ENCODE measurements around the gene RPP21. TPM values are rescaled to one million over a fixed set of nuclear protein-coding genes. Genes with fewer than 3 reads are reported as not detected.
A peak's percentile ranks its signal among the peaks of the same experiment; 100 is the strongest.

Gene RPP21
- total RNA-seq, 4 donors from 2014 or later = 40.5 to 86.6 (median 80.8) TPM

GRCh38 chr6:30334075-30334783 is 10.7 kb upstream of the RPP21 start:
- Histone ChIP-seq H3K27me3 (no peaks in the 10 kb centered on the region), H3K9me3 (no peaks in the 10 kb centered on the region), H3K4me1 (no peaks in the 10 kb centered on the region), H3K4me3 (no peak overlapping the region), H3K27ac (no peak overlapping the region), H3K36me3 (peaks cover 0 to 80% (median 0%) of the 10 kb centered on the region in 3 donors)
- no peak for DNase-seq
- no peak for TF ChIP-seq CTCF (IDR thresholded peaks at IDR 0.05)

GRCh38 chr6:30340589-30341054 is 4.3 kb upstream of the RPP21 start:
- Histone ChIP-seq H3K9me3 (no peaks in the 10 kb centered on the region), H3K4me3 (no peak overlapping the region), H3K4me1 (peaks cover 0 to under 1% (median 0%) of the 10 kb centered on the region in 4 donors), H3K27me3 (no peaks in the 10 kb centered on the region), H3K36me3 (peaks cover 0 to 62% (median 0%) of the 10 kb centered on the region in 3 donors), H3K27ac (no peak overlapping the region)
- TF ChIP-seq CTCF (IDR thresholded peaks at IDR 0.05) = no peak
- no peak for TF ChIP-seq POLR2A (IDR thresholded peaks at IDR 0.05)
- DNase-seq = no peak

GRCh38 chr6:30341218-30341617 is 3.7 kb upstream of the RPP21 start:
- Histone ChIP-seq H3K27me3 (no peaks in the 10 kb centered on the region), H3K36me3 (peaks cover 0 to 56% (median 0%) of the 10 kb centered on the region in 3 donors), H3K27ac (no peak overlapping the region), H3K4me1 (peaks cover 0 to 6% (median 0%) of the 10 kb centered on the region in 4 donors), H3K9me3 (no peaks in the 10 kb centered on the region), H3K4me3 (no peak overlapping the region)
- no peak for DNase-seq
- no peak for TF ChIP-seq CTCF (IDR thresholded peaks at IDR 0.05)

- Histone ChIP-seq H3K36me3 (peaks cover 0 to 54% (median 0%) of the 10 kb centered on the region in 3 donors), H3K4me3 (no peak overlapping the region), H3K9me3 (no peaks in the 10 kb centered on the region), H3K27ac (no peak overlapping the region), H3K4me1 (peaks cover 0 to 6% (median 0%) of the 10 kb centered on the region in 4 donors), H3K27me3 (no peaks in the 10 kb centered on the region)
- TF ChIP-seq CTCF (IDR thresholded peaks at IDR 0.05) (no peak), POLR2A (IDR thresholded peaks at IDR 0.05) (no peak)
- no peak for DNase-seq
Observed at GRCh38 chr6:30341728-30342127, 3.2 kb upstream of the RPP21 start.

GRCh38 chr6:30344191-30344867 is 627 bp upstream of the RPP21 start:
- TF ChIP-seq CTCF (IDR thresholded peaks at IDR 0.05) (no peak), POLR2A (IDR thresholded peaks at IDR 0.05) (no peak)
- DNase-seq = no peak

More at GRCh38 chr6:30344191-30344867, 627 bp upstream of the RPP21 start:
- no peaks in the 10 kb centered on the region for H3K9me3 ChIP-seq
- no peak overlapping the region for H3K27ac ChIP-seq
- peaks cover 0 to 36% (median 0%) of the 10 kb centered on the region in 3 donors for H3K36me3 ChIP-seq
- H3K4me3 ChIP-seq = peak overlapping the region in 2 of 4 donors; percentile 84 to 92
- no peaks in the 10 kb centered on the region for H3K27me3 ChIP-seq
- H3K4me1 ChIP-seq = peaks cover 0 to 6% (median 0%) of the 10 kb centered on the region in 4 donors
